NCI-H2107 treated with DMSO at 0.1 percent for 48 hours (cell line): ENCODE measurements around the gene TWF2.

Experiments
- DNase-seq: peaks from one replicate; lab custom pipeline; 2025; ENCODE audit not compliant: unreplicated experiment; lab: John Stamatoyannopoulos, UW

TWF2 gene

DNA sequence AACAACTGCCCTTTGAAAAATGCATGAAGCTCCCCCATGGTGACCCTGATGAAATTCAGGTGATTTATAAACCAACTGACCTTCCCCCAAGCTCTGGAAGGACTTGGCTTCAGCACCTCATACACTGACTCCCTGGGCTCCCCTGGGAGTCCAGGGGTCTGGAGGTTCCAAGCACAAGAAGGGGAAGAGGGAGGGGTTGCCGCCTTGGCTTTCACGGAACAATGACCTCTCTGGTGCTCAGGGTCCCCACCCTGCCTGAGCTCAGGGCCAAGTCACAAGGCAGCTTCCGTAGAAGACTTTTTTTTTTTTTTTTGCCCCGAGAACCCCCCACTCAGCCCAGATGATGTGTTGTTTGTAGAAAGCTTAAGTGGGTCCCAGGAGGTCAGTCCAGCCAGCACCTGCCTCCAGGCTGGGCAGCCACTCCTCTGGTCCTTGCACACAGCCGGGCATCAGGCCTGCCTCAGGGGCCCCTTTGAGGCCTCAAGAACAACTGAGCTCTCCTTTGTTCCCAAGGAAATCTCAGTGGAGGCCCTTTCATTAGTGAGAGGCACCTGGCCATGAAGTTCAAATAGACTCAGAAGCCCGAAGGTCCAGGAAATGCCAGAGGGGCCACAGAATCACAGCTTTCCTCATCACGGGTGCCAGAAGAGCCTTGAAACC, 55.0 kb downstream of the TWF2 start:
- DNase-seq, result no peak

DNA sequence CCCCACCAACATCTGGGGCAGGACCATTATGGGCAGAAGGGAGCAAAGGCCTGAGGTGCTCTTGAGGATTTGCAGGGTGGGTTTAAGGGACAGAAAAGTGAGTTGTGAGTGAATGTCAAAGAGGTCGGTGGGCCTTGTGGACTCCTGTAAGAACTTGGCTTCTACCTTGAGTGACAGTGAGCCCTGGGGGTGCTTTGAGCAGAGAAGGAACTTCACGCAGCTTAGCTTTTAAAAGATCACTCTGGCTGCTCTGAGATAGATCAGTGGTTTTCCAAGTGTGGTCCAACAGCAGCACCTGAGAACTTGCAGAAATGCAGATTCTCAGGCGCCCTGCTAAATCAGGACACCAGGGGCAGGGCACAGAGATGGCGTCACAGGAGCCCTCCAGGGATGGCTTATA, 56.3 kb downstream of the TWF2 start:
- no peak for DNase-seq

- DNase-seq, result no peak
These were observed 56.8 kb downstream of the TWF2 start for GRCh38 chr3:52182196-52182595.

GRCh38 chr3:52181543-52181942, 57.4 kb downstream of the TWF2 start:
- DNase-seq, result no peak
